OCI-LY3 (cell line): ENCODE results near the gene GOLGA2.

Experiments used
- H2AFZ ChIP-seq: fragments of 200-600, 300-600 bp; shearing (Covaris generic); 2 replicates; pipeline ENCODE4 v1.6.0; 2014; ENCODE audit warnings: antibody characterized with exemption, low read depth, low read length
- H3K27ac ChIP-seq: fragments of 200-600, 300-600 bp; sonication (generic); 2 replicates; pipeline ENCODE4 v1.5.1; 2014; ENCODE audit warnings: mild to moderate bottlenecking, low read length, moderate library complexity, mixed read lengths
- H3K27me3 ChIP-seq: fragments of 200-600, 300-600 bp; sonication (generic); 2 replicates; pipeline ENCODE4 v1.6.1; 2014; ENCODE audit warnings: low read depth, low read length, mixed read lengths
- H3K36me3 ChIP-seq: fragments of 200-600, 300-600 bp; sonication (generic); replicated peaks from 2 replicates; pipeline ENCODE3; 2014; ENCODE audit warnings: low read depth, low read length, mixed read lengths
- H3K4me1 ChIP-seq: fragments of 300-600, 200-600 bp; sonication (generic); 2 replicates; pipeline ENCODE4 v1.6.1; 2014; ENCODE audit warnings: low read length, mixed read lengths
- H3K4me2 ChIP-seq: fragments of 200-600, 300-600 bp; sonication (generic); 2 replicates; pipeline ENCODE4 v1.6.1; 2014; ENCODE audit warnings: low read length, mixed read lengths
- H3K4me3 ChIP-seq: fragments of 300-600, 200-600 bp; sonication (generic); 2 replicates; pipeline ENCODE4 v1.5.1; 2014; ENCODE audit warnings: antibody characterized with exemption, mild to moderate bottlenecking, low read length, moderate library complexity
- H3K79me2 ChIP-seq: fragments of 300-600, 200-600 bp; shearing (Covaris generic); 2 replicates; pipeline ENCODE4 v1.6.1; 2014; ENCODE audit warnings: mild to moderate bottlenecking, low read length, mixed read lengths
- H3K9ac ChIP-seq: fragments of 300-600, 200-600 bp; shearing (Covaris generic); 2 replicates; pipeline ENCODE4 v1.6.0; 2014; ENCODE audit warnings: mild to moderate bottlenecking, low read length, moderate library complexity
- H3K9me3 ChIP-seq: fragments of 200-600, 300-600 bp; shearing (Covaris generic); 2 replicates; pipeline ENCODE4 v1.6.1; 2014; ENCODE audit warnings: low read length, mixed read lengths; ENCODE audit not compliant: insufficient read depth
- H4K20me1 ChIP-seq: fragments of 200-600, 300-600 bp; sonication (generic); 2 replicates; pipeline ENCODE4 v1.6.1; 2016; ENCODE audit warnings: low read length, mixed read lengths; ENCODE audit not compliant: insufficient read depth
- EZH2phosphoT487 ChIP-seq: fragments of 200-600 bp; shearing (Covaris generic); IDR thresholded peaks from 2 replicates; pipeline ENCODE4 v1.6.1; 2018; ENCODE audit warnings: antibody characterized with exemption, mixed run types, low read depth
- TF ChIP-seq, protein P1 (sequence below): fragments of 200-600, 300-600 bp; sonication (generic); IDR thresholded peaks from 2 replicates; pipeline ENCODE4 v1.5.1; 2014; ENCODE audit warnings: antibody characterized with exemption, low read length, low read depth

The GOLGA2 gene

GRCh38 chr9:128296340-128297220, 20.8 kb upstream of the GOLGA2 start:
- Histone ChIP-seq H4K20me1 (no peaks in the 10 kb centered on the region), H3K27ac (no peak overlapping the region), H3K4me3 (no peak overlapping the region), H3K4me2 (no peak overlapping the region), H3K4me1 (no peaks in the 10 kb centered on the region), H2AFZ (no peak overlapping the region), H3K9ac (no peak overlapping the region), H3K27me3 (no peaks in the 10 kb centered on the region), H3K79me2 (no peaks in the 10 kb centered on the region), H3K36me3 (no peaks in the 10 kb centered on the region), H3K9me3 (no peaks in the 10 kb centered on the region)
- no peak for TF ChIP-seq EZH2phosphoT487
- TF ChIP-seq, protein P1, sequence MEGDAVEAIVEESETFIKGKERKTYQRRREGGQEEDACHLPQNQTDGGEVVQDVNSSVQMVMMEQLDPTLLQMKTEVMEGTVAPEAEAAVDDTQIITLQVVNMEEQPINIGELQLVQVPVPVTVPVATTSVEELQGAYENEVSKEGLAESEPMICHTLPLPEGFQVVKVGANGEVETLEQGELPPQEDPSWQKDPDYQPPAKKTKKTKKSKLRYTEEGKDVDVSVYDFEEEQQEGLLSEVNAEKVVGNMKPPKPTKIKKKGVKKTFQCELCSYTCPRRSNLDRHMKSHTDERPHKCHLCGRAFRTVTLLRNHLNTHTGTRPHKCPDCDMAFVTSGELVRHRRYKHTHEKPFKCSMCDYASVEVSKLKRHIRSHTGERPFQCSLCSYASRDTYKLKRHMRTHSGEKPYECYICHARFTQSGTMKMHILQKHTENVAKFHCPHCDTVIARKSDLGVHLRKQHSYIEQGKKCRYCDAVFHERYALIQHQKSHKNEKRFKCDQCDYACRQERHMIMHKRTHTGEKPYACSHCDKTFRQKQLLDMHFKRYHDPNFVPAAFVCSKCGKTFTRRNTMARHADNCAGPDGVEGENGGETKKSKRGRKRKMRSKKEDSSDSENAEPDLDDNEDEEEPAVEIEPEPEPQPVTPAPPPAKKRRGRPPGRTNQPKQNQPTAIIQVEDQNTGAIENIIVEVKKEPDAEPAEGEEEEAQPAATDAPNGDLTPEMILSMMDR: no peak

GRCh38 chr9:128294142-128294541, 18.3 kb upstream of the GOLGA2 start:
- H3K36me3 ChIP-seq: no peaks in the 10 kb centered on the region
- no peak overlapping the region for H3K4me2 ChIP-seq

DNA sequence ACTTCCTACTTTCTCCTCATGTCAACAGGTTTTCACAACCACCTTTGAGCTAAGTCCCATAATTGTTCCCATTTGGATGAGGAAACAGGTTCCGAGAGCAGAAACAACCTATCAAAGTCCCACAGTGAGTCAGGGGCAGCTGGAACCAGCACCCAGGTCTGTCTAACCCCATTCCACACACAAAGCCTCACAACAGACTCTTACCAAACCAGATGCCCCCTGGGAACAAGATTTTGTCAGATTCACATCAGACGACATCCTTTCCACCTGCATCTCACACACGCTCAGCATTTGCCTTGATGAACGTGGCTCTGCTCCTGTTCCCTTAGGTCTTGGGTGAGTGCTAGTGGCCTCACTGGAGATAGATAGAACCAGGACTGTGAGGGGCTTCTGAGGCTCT, 17.3 kb upstream of the GOLGA2 start:
- Histone ChIP-seq H3K9ac (no peak overlapping the region), H4K20me1 (no peaks in the 10 kb centered on the region), H3K4me3 (no peak overlapping the region), H3K4me1 (no peaks in the 10 kb centered on the region), H3K36me3 (no peaks in the 10 kb centered on the region), H3K9me3 (no peaks in the 10 kb centered on the region), H3K27ac (no peak overlapping the region), H3K79me2 (no peaks in the 10 kb centered on the region), H3K4me2 (no peak overlapping the region), H3K27me3 (no peaks in the 10 kb centered on the region), H2AFZ (no peak overlapping the region)
- TF ChIP-seq, protein P1: no peak
- TF ChIP-seq EZH2phosphoT487: no peak

More at GRCh38 chr9:128294142-128294541, 18.3 kb upstream of the GOLGA2 start:
- Histone ChIP-seq H3K79me2 (no peaks in the 10 kb centered on the region), H3K27ac (no peak overlapping the region), H3K27me3 (no peaks in the 10 kb centered on the region), H3K9ac (no peak overlapping the region), H2AFZ (no peak overlapping the region), H3K4me3 (no peak overlapping the region), H3K9me3 (no peaks in the 10 kb centered on the region), H3K4me1 (no peaks in the 10 kb centered on the region), H4K20me1 (no peaks in the 10 kb centered on the region)
- TF ChIP-seq EZH2phosphoT487: no peak
- TF ChIP-seq, protein P1: no peak

DNA sequence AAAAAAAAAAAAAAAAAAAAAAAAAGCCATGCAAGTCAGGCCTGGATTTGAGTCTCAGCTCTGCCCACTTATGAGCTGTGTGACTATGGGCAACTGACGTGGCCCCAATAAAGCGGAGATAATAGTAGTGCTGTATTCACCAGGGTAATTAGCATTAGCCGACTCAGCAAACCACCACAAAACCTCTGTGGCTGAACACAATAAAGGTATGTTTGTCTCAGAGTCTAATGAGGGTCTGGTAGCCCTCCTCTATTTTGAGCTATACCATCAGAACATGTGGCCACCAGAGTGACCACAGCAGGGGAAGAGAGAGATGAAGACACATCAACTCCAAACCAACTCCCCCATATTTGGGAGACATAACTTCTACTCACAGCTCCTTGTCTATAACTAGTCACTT, 16.2 kb upstream of the GOLGA2 start:
- Histone ChIP-seq H4K20me1 (no peaks in the 10 kb centered on the region), H3K4me2 (no peak overlapping the region), H3K4me1 (no peaks in the 10 kb centered on the region), H3K36me3 (no peaks in the 10 kb centered on the region), H3K4me3 (no peak overlapping the region), H3K9ac (no peak overlapping the region), H3K27me3 (no peaks in the 10 kb centered on the region), H3K9me3 (no peaks in the 10 kb centered on the region), H3K79me2 (no peaks in the 10 kb centered on the region), H2AFZ (no peak overlapping the region), H3K27ac (no peak overlapping the region)
- no peak for TF ChIP-seq EZH2phosphoT487
- TF ChIP-seq, protein P1: no peak
